ENCODE measurements around the gene FHIT. TPM values are rescaled to one million over a fixed set of nuclear protein-coding genes. Genes with fewer than 3 reads are reported as not detected.

FHIT gene
- total RNA-seq, 2 donors from 2014 or later = 10.4 to 15.8 TPM

DNA sequence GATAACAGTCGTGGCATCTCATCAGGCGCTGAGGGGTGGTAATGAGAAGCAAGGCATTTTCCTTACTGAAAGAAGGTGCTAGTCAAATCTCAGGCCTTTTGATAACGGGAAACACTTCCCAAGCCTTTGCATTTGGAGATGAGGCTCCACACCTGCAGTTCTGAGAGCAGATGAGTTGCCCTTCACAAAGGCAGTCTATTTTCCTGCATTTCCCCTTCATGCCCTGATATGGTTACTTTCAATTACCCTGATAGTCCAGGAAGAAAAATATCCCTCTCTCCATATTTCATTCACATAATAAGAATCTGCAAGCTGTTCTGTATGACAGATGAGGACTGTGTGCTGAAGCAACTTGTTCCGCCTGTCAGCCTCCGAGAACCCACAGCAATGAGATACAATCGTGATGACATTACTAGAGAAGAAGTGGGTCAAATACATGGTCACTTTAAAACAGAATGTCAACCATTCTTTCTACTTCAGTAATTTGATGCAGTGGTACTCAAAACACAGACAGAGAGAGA is 25.0 kb downstream of the FHIT start:
- Histone ChIP-seq H3K4me1 (peaks cover 8% of the 10 kb centered on the region), H3K27me3 (no peaks in the 10 kb centered on the region), H3K9me3 (no peaks in the 10 kb centered on the region), H3K36me3 (replicated peaks in 1 of 2; ENCODE audit: insufficient read depth in 1 of 2, low read depth in 2 of 2) (no peaks in the 10 kb centered on the region), H3K27ac (no peak overlapping the region), H3K4me3 (no peak overlapping the region)
- TF ChIP-seq, protein P1, sequence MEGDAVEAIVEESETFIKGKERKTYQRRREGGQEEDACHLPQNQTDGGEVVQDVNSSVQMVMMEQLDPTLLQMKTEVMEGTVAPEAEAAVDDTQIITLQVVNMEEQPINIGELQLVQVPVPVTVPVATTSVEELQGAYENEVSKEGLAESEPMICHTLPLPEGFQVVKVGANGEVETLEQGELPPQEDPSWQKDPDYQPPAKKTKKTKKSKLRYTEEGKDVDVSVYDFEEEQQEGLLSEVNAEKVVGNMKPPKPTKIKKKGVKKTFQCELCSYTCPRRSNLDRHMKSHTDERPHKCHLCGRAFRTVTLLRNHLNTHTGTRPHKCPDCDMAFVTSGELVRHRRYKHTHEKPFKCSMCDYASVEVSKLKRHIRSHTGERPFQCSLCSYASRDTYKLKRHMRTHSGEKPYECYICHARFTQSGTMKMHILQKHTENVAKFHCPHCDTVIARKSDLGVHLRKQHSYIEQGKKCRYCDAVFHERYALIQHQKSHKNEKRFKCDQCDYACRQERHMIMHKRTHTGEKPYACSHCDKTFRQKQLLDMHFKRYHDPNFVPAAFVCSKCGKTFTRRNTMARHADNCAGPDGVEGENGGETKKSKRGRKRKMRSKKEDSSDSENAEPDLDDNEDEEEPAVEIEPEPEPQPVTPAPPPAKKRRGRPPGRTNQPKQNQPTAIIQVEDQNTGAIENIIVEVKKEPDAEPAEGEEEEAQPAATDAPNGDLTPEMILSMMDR (IDR thresholded peaks at IDR 0.05) = no peak
- no peak for TF ChIP-seq POLR2A (IDR thresholded peaks at IDR 0.05)
- WGBS, 2 donors = 83 to 84% methylated on average over 6 of the region's 6 CpGs
- DNase-seq (no peak), ATAC-seq (no peak)
- intact Hi-C loops (cut with DNase I) = no loop called here

DNA sequence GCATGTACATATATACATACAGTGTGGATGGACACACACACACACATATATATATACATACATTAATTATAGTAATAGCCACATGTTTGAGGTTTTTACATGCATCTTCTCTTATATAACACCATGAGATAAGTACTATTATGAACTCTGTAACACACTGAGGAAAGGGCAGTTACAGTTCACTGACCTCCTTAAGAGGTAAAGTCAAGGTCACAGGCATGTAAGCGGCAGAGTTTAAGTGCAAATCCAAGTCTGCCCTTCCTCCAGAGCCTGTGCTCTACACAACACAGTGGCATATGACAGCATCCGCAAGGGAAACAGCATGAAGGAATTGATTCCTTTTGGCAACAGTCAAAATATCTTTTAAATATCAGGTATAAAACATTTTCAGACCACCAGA is 26.4 kb downstream of the FHIT start:
- Histone ChIP-seq H3K27me3 (no peaks in the 10 kb centered on the region), H3K27ac (no peak overlapping the region), H3K4me1 (peaks cover 8% of the 10 kb centered on the region), H3K4me3 (no peak overlapping the region), H3K9me3 (no peaks in the 10 kb centered on the region), H3K36me3 (replicated peaks in 1 of 2; ENCODE audit: insufficient read depth in 1 of 2, low read depth in 2 of 2) (no peaks in the 10 kb centered on the region)
- DNase-seq (no peak), ATAC-seq (no peak)
- intact Hi-C loops (cut with DNase I) = no loop called here
- 97 to 98% methylated on average over 2 of the region's 2 CpGs for WGBS, 2 donors
- TF ChIP-seq, protein P1 (IDR thresholded peaks at IDR 0.05) = no peak
- no peak for TF ChIP-seq POLR2A (IDR thresholded peaks at IDR 0.05)

DNA sequence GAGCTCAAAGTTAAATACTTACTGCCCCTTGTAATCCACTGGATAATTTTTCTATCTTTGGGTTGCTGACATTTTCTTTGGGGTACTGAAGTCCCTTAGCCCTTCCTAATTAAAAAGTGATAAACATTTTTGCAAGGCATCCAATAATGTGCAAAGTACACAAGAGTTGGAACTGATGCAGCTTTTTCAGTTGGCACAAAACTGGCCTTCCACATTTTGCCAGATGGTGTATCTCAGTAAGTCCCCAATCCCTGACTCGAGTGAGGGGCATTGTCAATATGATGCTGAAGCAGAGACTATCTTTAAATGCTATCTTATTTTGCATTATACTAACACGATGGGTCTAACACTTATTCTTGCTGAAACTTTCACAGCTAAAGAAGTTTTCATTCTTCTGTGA is 27.8 kb downstream of the FHIT start:
- intact Hi-C loops (cut with DNase I) = no loop called here
- ATAC-seq (no peak), DNase-seq (no peak)
- Histone ChIP-seq H3K36me3 (replicated peaks in 1 of 2; ENCODE audit: insufficient read depth in 1 of 2, low read depth in 2 of 2) (no peaks in the 10 kb centered on the region), H3K4me3 (no peak overlapping the region), H3K27ac (no peak overlapping the region), H3K9me3 (no peaks in the 10 kb centered on the region), H3K27me3 (no peaks in the 10 kb centered on the region), H3K4me1 (peaks cover 8% of the 10 kb centered on the region)
- TF ChIP-seq, protein P1 (IDR thresholded peaks at IDR 0.05) = no peak
- no peak for TF ChIP-seq POLR2A (IDR thresholded peaks at IDR 0.05)
- WGBS, 2 donors = 82 to 88% methylated on average over 2 of the region's 2 CpGs

DNA sequence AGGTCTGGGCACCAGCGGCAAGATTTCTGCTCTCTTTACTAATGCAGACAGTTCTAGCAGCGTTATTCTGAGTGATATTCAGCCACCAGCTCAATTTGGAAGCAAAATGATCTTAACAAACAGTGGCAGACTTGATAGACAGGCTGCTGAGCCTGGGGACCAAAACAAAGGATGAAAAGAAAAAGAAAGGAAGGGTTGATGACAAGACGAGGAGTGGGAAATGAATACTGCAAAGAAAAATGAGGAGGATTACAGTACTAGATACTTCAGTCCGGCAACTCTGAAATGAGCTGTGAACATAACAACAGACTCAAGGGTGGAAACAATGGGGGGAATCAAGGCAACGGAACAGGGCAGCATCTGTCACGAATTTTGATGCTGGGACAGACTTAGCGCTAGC is 28.8 kb downstream of the FHIT start:
- Histone ChIP-seq H3K9me3 (no peaks in the 10 kb centered on the region), H3K27ac (no peak overlapping the region), H3K4me3 (no peak overlapping the region), H3K27me3 (no peaks in the 10 kb centered on the region), H3K36me3 (replicated peaks in 1 of 2; ENCODE audit: insufficient read depth in 1 of 2, low read depth in 2 of 2) (no peaks in the 10 kb centered on the region), H3K4me1 (no peaks in the 10 kb centered on the region)
- TF ChIP-seq, protein P1 (IDR thresholded peaks at IDR 0.05) = no peak
- TF ChIP-seq POLR2A (IDR thresholded peaks at IDR 0.05) = no peak
- intact Hi-C loops (cut with DNase I) = no loop called here
- 93 to 96% methylated on average over 7 of the region's 7 CpGs for WGBS, 2 donors
- DNase-seq (no peak), ATAC-seq (no peak)

DNA sequence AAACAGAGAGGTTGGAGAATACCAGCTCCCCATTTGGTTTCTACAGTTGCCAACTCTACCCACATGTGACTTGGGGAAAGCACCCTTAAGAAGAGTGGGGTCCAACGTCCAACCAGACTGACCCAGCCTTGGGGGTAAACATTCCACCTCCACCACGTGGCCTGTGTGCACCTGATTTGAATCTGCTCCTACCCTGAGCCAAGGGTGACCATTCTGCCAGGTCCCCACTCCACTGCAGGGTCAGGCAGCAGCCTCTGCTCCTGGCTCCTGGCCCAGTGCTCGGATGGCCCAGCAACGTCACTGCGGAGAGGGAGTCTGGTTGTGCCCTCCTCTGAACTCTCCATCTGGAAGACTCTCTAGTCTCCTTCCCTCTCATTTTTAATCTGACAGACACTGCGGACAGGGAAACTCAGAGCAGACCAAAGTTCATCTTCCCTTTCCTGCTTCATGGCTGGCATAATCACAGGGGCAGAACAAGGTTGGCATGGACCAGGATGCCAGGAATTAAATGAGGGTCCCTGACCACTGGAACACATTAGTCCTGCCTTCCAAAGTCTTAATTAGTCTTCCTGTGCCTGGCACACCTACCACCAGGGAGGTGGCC is 29.4 kb downstream of the FHIT start:
- DNase-seq (no peak), ATAC-seq (no peak)
- H3K4me1 ChIP-seq = no peaks in the 10 kb centered on the region
- intact Hi-C loops (cut with DNase I) = no loop called here
- no peak overlapping the region for H3K27ac ChIP-seq
- H3K36me3 ChIP-seq (replicated peaks in 1 of 2; ENCODE audit: insufficient read depth in 1 of 2, low read depth in 2 of 2) = no peaks in the 10 kb centered on the region
- H3K27me3 ChIP-seq = no peaks in the 10 kb centered on the region
- no peak for TF ChIP-seq POLR2A (IDR thresholded peaks at IDR 0.05)
- H3K4me3 ChIP-seq = no peak overlapping the region
- H3K9me3 ChIP-seq = no peaks in the 10 kb centered on the region
- WGBS, 2 donors = 66 to 80% methylated on average over 4 to 6 of the region's 6 CpGs
